PC-9 (cell line): Measurements from ENCODE around the gene TGFB3. TPM values are rescaled to one million over a fixed set of nuclear protein-coding genes. Genes with fewer than 3 reads are reported as not detected.
A peak's percentile ranks its signal among the peaks of the same experiment; 100 is the strongest.

Experiments
- BruUV-seq: library from RNA; stranded (reverse); fragments of 400-500 nt; replicated peaks from 2 replicates; lab custom pipeline; 2021; lab: Mats Ljungman, UMichigan
- CTCF ChIA-PET: fragments of 300-600 bp; sonication (Branson Sonifier 250); formaldehyde crosslinking; loops from one replicate; lab custom pipeline; 2022; ENCODE audit warnings: antibody characterized with exemption; lab: Charles Lee
- POLR2A ChIA-PET: fragments of 300-600 bp; sonication (Branson Sonifier 250); formaldehyde crosslinking; loops from one replicate; lab custom pipeline; 2022; ENCODE audit warnings: antibody characterized with exemption; ENCODE audit not compliant: unreplicated experiment; lab: Charles Lee
- DNase-seq, 2 experiments: peaks; one replicate each; pipeline versions ENCODE4 v3.0.0 to v3.0.0-alpha.2; 2015 to 2022; ENCODE audit warnings: mixed read lengths in 1 of 2
- H2AFZ ChIP-seq: fragments of 200-600 bp; sonication (generic); 2 replicates; pipeline ENCODE4 v1.8.1; 2017; ENCODE audit warnings: antibody characterized with exemption
- H3F3A ChIP-seq: fragments of 200-600 bp; sonication (generic); 2 replicates; pipeline ENCODE4 v1.8.1; 2017; ENCODE audit warnings: antibody characterized with exemption, mild to moderate bottlenecking, low read depth; ENCODE audit not compliant: insufficient read depth
- H3K27ac ChIP-seq: fragments of 200-600 bp; sonication (generic); 2 replicates; pipeline ENCODE4 v1.6.1; 2016; ENCODE audit warnings: mixed run types
- H3K27me3 ChIP-seq: fragments of 200-600 bp; sonication (generic); 2 replicates; pipeline ENCODE4 v1.6.1; 2016; ENCODE audit warnings: low read depth, mixed run types; ENCODE audit not compliant: insufficient read depth
- H3K36me3 ChIP-seq: fragments of 200-600 bp; sonication (generic); 2 replicates; pipeline ENCODE4 v1.6.1; 2016; ENCODE audit warnings: low read depth, mixed run types
- H3K4me1 ChIP-seq: fragments of 200-600 bp; sonication (generic); replicated peaks from 2 replicates; pipeline ENCODE4 v1.6.1; 2016; ENCODE audit warnings: mixed run types; ENCODE audit not compliant: insufficient read depth
- H3K4me2 ChIP-seq: fragments of 200-600 bp; sonication (generic); 2 replicates; pipeline ENCODE4 v1.6.1; 2017; ENCODE audit warnings: mixed run types
- H3K4me3 ChIP-seq: fragments of 200-600 bp; sonication (generic); 2 replicates; pipeline ENCODE4 v1.6.1; 2016; ENCODE audit warnings: mixed run types
- H3K79me2 ChIP-seq: fragments of 200-600 bp; sonication (generic); 2 replicates; pipeline ENCODE4 v1.6.1; 2017; ENCODE audit warnings: low read depth, mixed run types
- H3K9me2 ChIP-seq: fragments of 200-600 bp; sonication (generic); 2 replicates; pipeline ENCODE4 v1.8.1; 2017; ENCODE audit warnings: mild to moderate bottlenecking; ENCODE audit not compliant: insufficient read depth
- H3K9me3 ChIP-seq: fragments of 200-600 bp; sonication (generic); 2 replicates; pipeline ENCODE4 v1.8.1; 2016; ENCODE audit warnings: low read depth; ENCODE audit not compliant: insufficient read depth
- H4K20me1 ChIP-seq: fragments of 200-600 bp; sonication (generic); 2 replicates; pipeline ENCODE4 v1.8.1; 2017; ENCODE audit not compliant: insufficient read depth
- CTCF ChIP-seq: fragments of 200-600 bp; sonication (generic); conservative IDR thresholded peaks from 2 replicates; pipeline ENCODE4 v1.6.1; 2017; ENCODE audit warnings: mixed run types, antibody characterized with exemption, mild to moderate bottlenecking, moderate library complexity
- EZH2 ChIP-seq: fragments of 200-600 bp; sonication (generic); IDR thresholded peaks from 2 replicates; pipeline ENCODE4 v1.8.0; 2017; ENCODE audit warnings: antibody characterized with exemption, low read depth
- intact Hi-C: fragments of 100-400 bp; cut with micrococcal nuclease; formaldehyde crosslinking; loops from one replicate; pipeline ENCODE4 v1.10.0; 2022; ENCODE audit not compliant: unreplicated experiment
- total RNA-seq: library from RNA; stranded (reverse); gene quantifications from 2 replicates; pipeline ENCODE4 v1.2.3, GENCODE V29; 2021

TGFB3 gene
- total RNA-seq, 1 experiment from 2014 or later: 2.8 TPM

- ChIA-PET POLR2A (interaction anchor here (0.6 kb wide), 1 partner anchor 856 kb away, joined by 5 read pairs; no protein-coding TSS in a partner anchor), CTCF (interaction anchor here (0.6 to 3.3 kb wide), 10 partner anchors 73 to 419 kb away, joined by 3 to 20 read pairs (median 4); no protein-coding TSS in a partner anchor)
- Histone ChIP-seq H3F3A (peaks cover 12% of the 10 kb centered on the region), H3K4me3 (no peak overlapping the region), H3K9me2 (no peaks in the 10 kb centered on the region), H3K27me3 (no peaks in the 10 kb centered on the region), H2AFZ (no peak overlapping the region), H3K27ac (no peak overlapping the region), H3K4me1 (peaks cover 28% of the 10 kb centered on the region), H3K4me2 (no peak overlapping the region), H4K20me1 (no peaks in the 10 kb centered on the region; the same call in 1 of the 2 replicates), H3K79me2 (no peaks in the 10 kb centered on the region), H3K36me3 (no peaks in the 10 kb centered on the region), H3K9me3 (no peaks in the 10 kb centered on the region)
- TF ChIP-seq EZH2 (no peak), CTCF (no peak)
- intact Hi-C loops: loop anchor here (5.0 kb wide), 1 partner anchor 318 kb away; the partner anchor contains the start of genes ERG28 and TTLL5
- no TSS peak for BruUV-seq
- no peak for DNase-seq
Observed at GRCh38 chr14:75979648-75980565, 1.9 kb downstream of the TGFB3 start.

- H3F3A ChIP-seq: peaks cover 12% of the 10 kb centered on the region
- no peaks in the 10 kb centered on the region for H3K9me2 ChIP-seq
- H3K27ac ChIP-seq: no peak overlapping the region
- no peak overlapping the region for H2AFZ ChIP-seq
- H3K4me3 ChIP-seq: no peak overlapping the region
- H3K9me3 ChIP-seq: no peaks in the 10 kb centered on the region
- ChIA-PET POLR2A (interaction anchor here (0.6 kb wide), 1 partner anchor 855 kb away, joined by 5 read pairs; no protein-coding TSS in a partner anchor), CTCF (interaction anchor here (0.7 to 3.3 kb wide), 9 partner anchors 72 to 407 kb away, joined by 3 to 20 read pairs (median 3); no protein-coding TSS in a partner anchor)
- peak in 1 of 2 experiments; percentile 31 for DNase-seq
- intact Hi-C loops: no loop called here
- no peaks in the 10 kb centered on the region; the same call in 1 of the 2 replicates for H4K20me1 ChIP-seq
- no peaks in the 10 kb centered on the region for H3K36me3 ChIP-seq
- H3K4me2 ChIP-seq: no peak overlapping the region
- peaks cover 27% of the 10 kb centered on the region for H3K4me1 ChIP-seq
- TF ChIP-seq EZH2: no peak
- TF ChIP-seq CTCF: peak; percentile 78
- no TSS peak for BruUV-seq
- no peaks in the 10 kb centered on the region for H3K27me3 ChIP-seq
- H3K79me2 ChIP-seq: no peaks in the 10 kb centered on the region
Observed at GRCh38 chr14:75979071-75979571, 2.7 kb downstream of the TGFB3 start.

GRCh38 chr14:75978249-75978731 is 3.5 kb downstream of the TGFB3 start:
- CTCF ChIA-PET: interaction anchor here (1.2 to 3.3 kb wide), 3 partner anchors 72 to 536 kb away, joined by 4 to 20 read pairs (median 5); no protein-coding TSS in a partner anchor
- peak in 1 of 2 experiments; percentile 36 for DNase-seq
- BruUV-seq: no TSS peak
- Histone ChIP-seq H3F3A (peaks cover 12% of the 10 kb centered on the region), H3K4me2 (peak overlapping the region; percentile 29; the same call in 1 of the 2 replicates), H3K79me2 (no peaks in the 10 kb centered on the region), H3K4me1 (peaks cover 27% of the 10 kb centered on the region), H3K36me3 (no peaks in the 10 kb centered on the region), H4K20me1 (no peaks in the 10 kb centered on the region; the same call in 1 of the 2 replicates), H3K4me3 (no peak overlapping the region), H3K9me2 (no peaks in the 10 kb centered on the region), H3K27me3 (no peaks in the 10 kb centered on the region), H2AFZ (no peak overlapping the region), H3K27ac (no peak overlapping the region), H3K9me3 (no peaks in the 10 kb centered on the region)
- TF ChIP-seq EZH2 (no peak), CTCF (no peak)
- POLR2A ChIA-PET: no interaction called here
- intact Hi-C loops: no loop called here
